ENCODE data around the gene EVX1. TPM values are rescaled to one million over a fixed set of nuclear protein-coding genes. Genes with fewer than 3 reads are reported as not detected.

EVX1 gene
- polyA plus RNA-seq, 1 donor, result not detected

GRCh38 chr7:27235387-27236311, 7.0 kb upstream of the EVX1 start:
- no peak for DNase-seq

GRCh38 chr7:27237735-27238334, 4.8 kb upstream of the EVX1 start:
- no peak for DNase-seq

- no peak for DNase-seq
Measured at GRCh38 chr7:27238979-27239386, 3.6 kb upstream of the EVX1 start.

- no peak for DNase-seq
Measured at GRCh38 chr7:27239387-27240014, 3.1 kb upstream of the EVX1 start.

GRCh38 chr7:27240015-27240731, 2.4 kb upstream of the EVX1 start:
- DNase-seq, result no peak

GRCh38 chr7:27241189-27242056, 1.2 kb upstream of the EVX1 start:
- no peak for DNase-seq

GRCh38 chr7:27242154-27242553, 448 bp upstream of the EVX1 start:
- DNase-seq, result no peak

GRCh38 chr7:27243340-27244163, 950 bp downstream of the EVX1 start:
- no peak for DNase-seq

- no peak for DNase-seq
Measured at GRCh38 chr7:27244488-27245123, 2.0 kb downstream of the EVX1 start.

GRCh38 chr7:27245124-27245797, 2.7 kb downstream of the EVX1 start:
- DNase-seq, result no peak

- no peak for DNase-seq
Measured at GRCh38 chr7:27245798-27246691, 3.4 kb downstream of the EVX1 start.

- no peak for DNase-seq
Measured at GRCh38 chr7:27247000-27247399, 4.4 kb downstream of the EVX1 start.

- no peak for DNase-seq
Measured at GRCh38 chr7:27247452-27248426, 5.1 kb downstream of the EVX1 start.

GRCh38 chr7:27248427-27248806, 5.8 kb downstream of the EVX1 start:
- DNase-seq, result no peak

GRCh38 chr7:27248911-27249723, 6.5 kb downstream of the EVX1 start:
- DNase-seq, result no peak

GRCh38 chr7:27249724-27250556, 7.3 kb downstream of the EVX1 start:
- DNase-seq, result no peak

All from hindlimb muscle (tissue), 1 donor.